Fibroblast of gingiva (primary cell): ENCODE measurements around the gene N4BP2.
"Not testable (repeated sequence)": the region's sequence is repeated elsewhere in the genome, so short reads cannot be mapped to it uniquely, and the experiment has no call there.

Source experiments
- DNase-seq: peaks from one replicate; pipeline ENCODE4 v3.0.0-alpha.2; 2011; ENCODE audit warnings: low read depth

Gene N4BP2

GRCh38 chr4:40087799-40088366, 31.2 kb downstream of the N4BP2 start:
- no peak for DNase-seq

GRCh38 chr4:40093400-40093799, 36.8 kb downstream of the N4BP2 start:
- DNase-seq: not testable (repeated sequence)

GRCh38 chr4:40099010-40099409, 42.4 kb downstream of the N4BP2 start:
- peak; percentile 6 for DNase-seq

GRCh38 chr4:40107150-40107549, 50.5 kb downstream of the N4BP2 start:
- not testable (repeated sequence) for DNase-seq

GRCh38 chr4:40112027-40112792, 55.6 kb downstream of the N4BP2 start:
- DNase-seq: no peak

- DNase-seq: no peak
Observed at GRCh38 chr4:40114206-40114605, 57.6 kb downstream of the N4BP2 start.

GRCh38 chr4:40118861-40119260, 62.2 kb downstream of the N4BP2 start:
- DNase-seq: no peak

GRCh38 chr4:40119344-40119743, 62.7 kb downstream of the N4BP2 start:
- no peak for DNase-seq

GRCh38 chr4:40121515-40121914, 64.9 kb downstream of the N4BP2 start:
- DNase-seq: peak; percentile 18

- no peak for DNase-seq
Observed at GRCh38 chr4:40122941-40123340, 66.3 kb downstream of the N4BP2 start.

GRCh38 chr4:40124690-40125089, 68.0 kb downstream of the N4BP2 start:
- DNase-seq: no peak

- no peak for DNase-seq
Observed at GRCh38 chr4:40130401-40131036, 73.9 kb downstream of the N4BP2 start.

- DNase-seq: no peak
Observed at GRCh38 chr4:40132816-40133215, 76.2 kb downstream of the N4BP2 start.

- DNase-seq: no peak
Observed at GRCh38 chr4:40134206-40134917, 77.7 kb downstream of the N4BP2 start.

GRCh38 chr4:40136202-40136601, 79.6 kb downstream of the N4BP2 start:
- not testable (repeated sequence) for DNase-seq

GRCh38 chr4:40140196-40140595, 83.5 kb downstream of the N4BP2 start:
- DNase-seq: no peak

GRCh38 chr4:40140597-40140996, 83.9 kb downstream of the N4BP2 start:
- DNase-seq: not testable (repeated sequence)

GRCh38 chr4:40143926-40144508, 87.4 kb downstream of the N4BP2 start:
- no peak for DNase-seq

GRCh38 chr4:40144716-40145115, 88.1 kb downstream of the N4BP2 start:
- DNase-seq: peak; percentile 32

- not testable (repeated sequence) for DNase-seq
Observed at GRCh38 chr4:40147490-40147889, 90.8 kb downstream of the N4BP2 start.

- peak; percentile 60 for DNase-seq
Observed at GRCh38 chr4:40149960-40150385, 93.3 kb downstream of the N4BP2 start.

- no peak for DNase-seq
Observed at GRCh38 chr4:40150932-40151331, 94.3 kb downstream of the N4BP2 start.
